Mesendoderm (in vitro differentiated cells): ENCODE measurements around the gene PKP4. TPM values are rescaled to one million over a fixed set of nuclear protein-coding genes. Genes with fewer than 3 reads are reported as not detected.

ENCODE experiments used
- DNase-seq: peaks from one replicate; pipeline ENCODE4 v3.0.0; 2013
- H2AK5ac ChIP-seq: 2 replicates; pipeline ENCODE4 v1.6.1; 2013; ENCODE audit warnings: low read length, inconsistent platforms
- H2BK120ac ChIP-seq: 2 replicates; pipeline ENCODE4 v1.6.1; 2013; ENCODE audit warnings: low read depth, mild to moderate bottlenecking, low read length, moderate library complexity, mixed read lengths
- H2BK15ac ChIP-seq: replicated peaks from 2 replicates; pipeline ENCODE4 v1.6.1; 2013; ENCODE audit warnings: low read depth, mild to moderate bottlenecking, moderate library complexity
- H2BK5ac ChIP-seq: 2 replicates; pipeline ENCODE4 v1.6.1; 2013; ENCODE audit warnings: low read length, inconsistent platforms
- H3K18ac ChIP-seq: 2 replicates; pipeline ENCODE4 v1.6.1; 2013; ENCODE audit warnings: mild to moderate bottlenecking, low read length, mixed read lengths
- H3K23ac ChIP-seq: one replicate; pipeline ENCODE4 v1.6.1; 2013; ENCODE audit warnings: low read length
- H3K27ac ChIP-seq: 2 replicates; pipeline ENCODE4 v1.5.1; 2013; ENCODE audit warnings: low read depth, mild to moderate bottlenecking, inconsistent platforms, low read length, moderate library complexity
- H3K27me3 ChIP-seq: 2 replicates; pipeline ENCODE4 v1.6.1; 2013; ENCODE audit warnings: low read length, control low read depth, mild to moderate bottlenecking, inconsistent platforms; ENCODE audit not compliant: insufficient read depth, poor library complexity
- H3K36me3 ChIP-seq: 2 replicates; pipeline ENCODE4 v1.6.1; 2013; ENCODE audit warnings: low read length, inconsistent platforms; ENCODE audit not compliant: control insufficient read depth, insufficient read depth
- H3K4ac ChIP-seq: one replicate; pipeline ENCODE4 v1.6.1; 2013; ENCODE audit warnings: low read depth, mild to moderate bottlenecking, low read length, moderate library complexity
- H3K4me1 ChIP-seq: 2 replicates; pipeline ENCODE4 v1.6.1; 2013; ENCODE audit warnings: low read depth, low read length, inconsistent platforms; ENCODE audit not compliant: control insufficient read depth
- H3K4me2 ChIP-seq: 2 replicates; pipeline ENCODE4 v1.6.1; 2013; ENCODE audit warnings: low read length
- H3K4me3 ChIP-seq: 2 replicates; pipeline ENCODE4 v1.5.1; 2013; ENCODE audit warnings: mild to moderate bottlenecking, low read length
- H3K56ac ChIP-seq: one replicate; pipeline ENCODE4 v1.6.1; 2013; ENCODE audit warnings: low read length
- H3K79me1 ChIP-seq: 2 replicates; pipeline ENCODE4 v1.6.1; 2013; ENCODE audit warnings: low read length, inconsistent platforms
- H3K79me2 ChIP-seq: 2 replicates; pipeline ENCODE4 v1.6.1; 2013; ENCODE audit warnings: mild to moderate bottlenecking, low read length; ENCODE audit not compliant: control insufficient read depth, insufficient read depth
- H3K9ac ChIP-seq: 2 replicates; pipeline ENCODE4 v1.6.1; 2013; ENCODE audit warnings: low read length, inconsistent platforms
- H4K5ac ChIP-seq: one replicate; pipeline ENCODE4 v1.6.1; 2013; ENCODE audit warnings: low read length
- H4K8ac ChIP-seq: one replicate; pipeline ENCODE4 v1.6.1; 2013; ENCODE audit warnings: low read depth, mild to moderate bottlenecking, control low read depth, low read length, moderate library complexity
- WGBS: extraction: QIAGEN DNeasy Blood & Tissue Kit; methylation state at CpG from one replicate; pipeline ENCODE4 v1.1.7; 2013; ENCODE audit warnings: low lambda C conversion rate, missing lambda C conversion rate; ENCODE audit not compliant: insufficient coverage; ENCODE audit errors: extremely low coverage; 5-methylcytosine and 5-hydroxymethylcytosine counted together
- small RNA-seq: library from polyadenylated mRNA; stranded (forward); fragments of <200 nt; extraction: miRNeasy Mini kit (QIAGEN cat#:217004); gene quantifications from one replicate; pipeline ENCODE3, GENCODE V24; 2013; ENCODE audit not compliant: insufficient read depth

PKP4 gene

DNA sequence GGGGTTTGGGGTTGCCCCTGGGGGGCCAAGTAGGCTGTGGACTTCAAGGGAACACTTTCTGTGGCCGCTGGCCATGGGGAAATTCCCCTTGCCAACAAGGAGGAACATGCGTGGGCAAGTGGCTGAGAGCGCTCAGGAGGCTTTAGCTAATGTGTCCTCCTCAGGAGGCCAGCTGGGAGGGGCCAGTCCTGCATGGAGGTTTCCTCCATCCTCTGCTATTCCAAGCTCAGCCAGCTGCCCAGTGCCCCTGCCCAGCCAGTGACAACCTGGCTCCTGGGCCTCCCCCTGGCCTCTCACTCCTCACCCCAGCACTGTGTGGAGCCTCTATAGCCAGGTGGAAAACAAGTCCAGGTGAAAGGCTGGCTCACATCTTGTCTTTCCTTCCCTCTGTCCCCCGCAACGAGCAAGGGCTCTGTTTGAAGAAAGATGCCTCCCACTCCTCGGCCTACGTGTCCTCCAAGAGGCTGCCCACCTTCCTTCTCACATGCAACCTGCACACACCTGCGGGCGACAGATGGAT lies 273.9 kb downstream of the PKP4 start:
- Histone ChIP-seq H4K8ac (no peak overlapping the region), H2AK5ac (no peak overlapping the region), H3K56ac (no peak overlapping the region), H3K4me3 (no peak overlapping the region), H3K4me1 (no peaks in the 10 kb centered on the region), H3K18ac (no peak overlapping the region), H3K4me2 (no peak overlapping the region), H3K79me1 (no peaks in the 10 kb centered on the region), H3K9ac (no peak overlapping the region), H2BK15ac (no peak overlapping the region), H3K4ac (no peak overlapping the region), H3K23ac (no peak overlapping the region), H2BK5ac (no peak overlapping the region), H3K27me3 (no peaks in the 10 kb centered on the region), H3K36me3 (no peaks in the 10 kb centered on the region), H2BK120ac (no peak overlapping the region), H4K5ac (no peak overlapping the region), H3K79me2 (no peaks in the 10 kb centered on the region), H3K27ac (no peak overlapping the region)
- WGBS, result no CpG with 5 or more reads among the region's 9 CpGs
- DNase-seq, result no peak

DNA sequence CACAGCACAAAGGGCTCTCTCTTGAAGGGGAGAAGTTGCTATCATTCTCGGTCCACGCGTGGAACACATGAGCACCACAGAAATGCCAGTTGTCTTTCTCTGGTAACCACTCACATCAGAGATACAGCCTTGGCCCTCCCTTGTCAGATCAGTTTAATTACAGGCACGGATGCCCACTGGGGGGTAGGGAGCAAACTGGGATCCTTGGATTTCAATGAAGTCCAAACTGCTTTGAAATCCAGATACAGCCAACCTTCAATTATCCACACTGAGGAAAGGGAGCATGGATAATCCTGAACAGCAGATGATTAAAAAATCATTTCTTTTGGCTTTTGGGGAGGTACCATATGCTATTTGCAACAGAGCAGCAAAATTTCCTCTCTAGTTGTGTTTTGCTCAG lies 274.6 kb downstream of the PKP4 start:
- Histone ChIP-seq H2BK120ac (no peak overlapping the region), H3K4me3 (no peak overlapping the region), H2BK15ac (no peak overlapping the region), H3K18ac (no peak overlapping the region), H3K4ac (no peak overlapping the region), H3K36me3 (no peaks in the 10 kb centered on the region), H3K4me2 (no peak overlapping the region), H3K27me3 (no peaks in the 10 kb centered on the region), H3K79me1 (no peaks in the 10 kb centered on the region), H4K5ac (no peak overlapping the region), H2BK5ac (no peak overlapping the region), H3K9ac (no peak overlapping the region), H3K27ac (no peak overlapping the region), H3K79me2 (no peaks in the 10 kb centered on the region), H3K23ac (no peak overlapping the region), H4K8ac (no peak overlapping the region), H3K56ac (no peak overlapping the region), H2AK5ac (no peak overlapping the region), H3K4me1 (no peaks in the 10 kb centered on the region)
- DNase-seq, result no peak
- no CpG with 5 or more reads among the region's 4 CpGs for WGBS

Small RNA genes lying within 50 kb of the gene (small RNA-seq; reads per million reads assigned to genes)
- gene AC005042.3 (not detected), gene RN7SL393P (not detected)
